ENCODE measurements around the gene BTBD9. TPM values are rescaled to one million over a fixed set of nuclear protein-coding genes. Genes with fewer than 3 reads are reported as not detected.
A peak's percentile ranks its signal among the peaks of the same experiment; 100 is the strongest.

BTBD9 gene
- total RNA-seq, 2 donors from 2014 or later = 26.1 to 31.3 TPM

- ATAC-seq = no peak
- intact Hi-C loops (cut with DNase I, micrococcal nuclease) = no loop called here
- DNase-seq = no peak
Measured at GRCh38 chr6:38159596-38159995, 480.1 kb downstream of the BTBD9 start.

GRCh38 chr6:38158762-38159350, 480.9 kb downstream of the BTBD9 start:
- ATAC-seq (no peak), DNase-seq (no peak)
- intact Hi-C loops (cut with DNase I, micrococcal nuclease) = no loop called here

DNA sequence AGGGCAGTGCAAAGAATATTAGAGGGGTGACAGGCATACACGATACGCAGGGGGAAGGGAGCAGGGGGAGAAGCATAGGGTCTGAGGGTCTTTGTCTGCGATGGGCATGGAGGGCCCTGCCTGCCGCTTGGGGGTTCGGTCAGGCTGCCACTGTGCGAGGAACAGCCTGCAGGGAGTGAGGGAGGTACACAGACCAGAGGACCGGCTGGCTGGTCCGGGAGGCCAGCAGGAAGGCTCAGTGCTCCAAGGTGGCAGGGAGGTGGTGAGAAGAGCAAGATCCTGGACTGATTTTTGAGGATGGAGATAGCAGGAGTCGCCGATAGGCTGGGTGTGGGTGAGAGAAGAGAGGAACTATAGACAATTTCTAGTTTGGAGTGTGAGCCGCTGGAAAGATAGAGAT, 481.8 kb downstream of the BTBD9 start:
- ATAC-seq (no peak), DNase-seq (no peak)
- intact Hi-C loops (cut with DNase I, micrococcal nuclease) = no loop called here

GRCh38 chr6:38156818-38157565, 482.7 kb downstream of the BTBD9 start:
- DNase-seq (no peak), ATAC-seq (peak; percentile 6)
- intact Hi-C loops (cut with DNase I, micrococcal nuclease) = no loop called here

DNA sequence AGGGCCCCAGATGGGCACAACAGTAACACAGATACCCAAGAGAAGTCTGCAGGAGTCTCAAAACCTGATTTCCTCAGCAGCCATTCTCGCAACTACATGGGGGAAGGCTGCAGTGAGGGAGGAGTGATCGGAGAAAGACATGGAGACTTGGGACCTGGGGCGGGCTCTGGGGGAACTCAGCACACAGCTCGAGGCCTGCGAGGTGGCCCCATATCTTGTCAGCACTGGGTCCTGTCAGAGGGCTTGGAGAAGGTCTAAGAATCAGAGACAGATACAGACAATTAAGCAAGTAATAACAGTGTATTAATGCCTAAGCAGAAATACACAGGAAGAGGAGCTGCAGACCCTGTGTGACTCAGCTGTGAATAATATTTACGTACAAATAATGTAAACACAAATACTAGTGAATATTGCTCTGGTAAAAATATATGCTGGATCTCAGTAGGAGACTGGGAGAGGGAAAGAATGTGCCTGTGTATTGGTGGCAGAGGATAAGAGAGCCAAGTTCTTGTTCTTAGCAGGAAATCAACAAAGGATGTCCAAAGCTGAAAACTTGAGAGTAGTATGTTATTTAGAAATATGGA, 484.0 kb downstream of the BTBD9 start:
- intact Hi-C loops (cut with DNase I, micrococcal nuclease) = no loop called here
- DNase-seq (no peak), ATAC-seq (no peak)

GRCh38 chr6:38155144-38155543, 484.6 kb downstream of the BTBD9 start:
- intact Hi-C loops (cut with DNase I, micrococcal nuclease) = no loop called here
- ATAC-seq (no peak), DNase-seq (no peak)

GRCh38 chr6:38154731-38155130, 485.0 kb downstream of the BTBD9 start:
- ATAC-seq = no peak
- intact Hi-C loops (cut with DNase I, micrococcal nuclease) = no loop called here

DNA sequence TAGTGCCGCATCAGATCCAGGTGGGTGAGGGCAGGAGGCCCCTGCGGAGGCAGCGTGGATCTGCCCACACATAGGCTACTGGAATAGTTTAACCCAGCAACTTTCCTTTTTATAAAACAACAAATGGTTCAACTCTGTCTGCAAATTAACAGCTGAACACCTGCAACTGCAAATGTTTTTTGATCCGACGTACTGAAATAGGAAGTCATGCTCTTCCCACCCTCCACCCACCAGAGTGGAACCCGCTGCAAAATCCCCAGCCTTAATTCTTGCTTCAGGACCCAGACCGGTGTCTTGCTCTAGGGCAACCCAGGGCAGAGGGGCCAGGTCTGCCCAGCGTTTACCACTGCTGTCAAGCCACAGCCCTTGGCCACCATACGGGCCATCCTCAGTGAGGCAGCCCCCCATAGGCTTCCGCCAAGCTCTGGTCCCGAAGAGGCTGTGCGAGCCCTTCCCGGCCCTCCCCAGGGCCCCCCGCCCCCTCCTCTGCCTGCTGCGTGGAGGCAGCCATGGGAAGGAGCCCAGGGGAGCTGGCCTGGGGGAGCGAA, 485.9 kb downstream of the BTBD9 start:
- DNase-seq = no peak
- intact Hi-C loops (cut with DNase I, micrococcal nuclease) = no loop called here
- ATAC-seq = no peak

More at GRCh38 chr6:38154731-38155130, 485.0 kb downstream of the BTBD9 start:
- DNase-seq = no peak

DNA sequence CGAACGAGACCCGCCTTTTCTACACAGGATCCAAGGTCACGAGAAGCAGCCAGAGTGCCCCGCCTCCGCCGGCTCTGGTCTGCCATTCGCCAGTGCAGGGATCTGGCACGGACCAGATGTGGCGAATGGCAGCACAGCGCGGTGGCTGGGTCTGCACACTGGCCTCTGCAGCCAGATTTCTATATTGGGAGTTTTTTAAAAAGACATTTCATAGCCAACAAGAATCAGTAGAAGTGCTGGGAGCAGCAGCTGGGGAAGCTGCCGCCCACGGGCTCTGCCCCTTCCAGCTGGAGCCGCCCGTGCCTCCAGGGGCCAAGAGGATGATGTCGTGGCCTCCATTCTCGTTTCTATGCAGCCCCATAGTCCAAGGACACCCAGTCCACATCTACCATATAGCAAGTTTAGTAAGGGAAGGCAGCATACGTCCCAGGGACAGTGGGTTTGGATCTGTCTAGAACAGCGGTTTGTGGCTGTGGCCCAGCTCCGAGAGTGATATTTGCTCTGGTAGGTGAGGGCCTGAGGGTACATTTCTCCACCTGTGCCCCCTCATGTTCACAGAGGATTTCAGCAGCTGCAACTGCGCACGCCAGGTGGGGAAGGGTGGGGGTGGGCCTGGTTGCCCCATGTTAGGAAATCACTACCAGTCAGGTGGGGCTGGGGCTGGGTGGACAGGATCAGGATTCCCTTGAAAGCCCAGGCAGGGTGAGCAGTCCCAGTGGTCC, 486.5 kb downstream of the BTBD9 start:
- intact Hi-C loops (cut with DNase I, micrococcal nuclease) = no loop called here
- DNase-seq (no peak), ATAC-seq (no peak)

DNA sequence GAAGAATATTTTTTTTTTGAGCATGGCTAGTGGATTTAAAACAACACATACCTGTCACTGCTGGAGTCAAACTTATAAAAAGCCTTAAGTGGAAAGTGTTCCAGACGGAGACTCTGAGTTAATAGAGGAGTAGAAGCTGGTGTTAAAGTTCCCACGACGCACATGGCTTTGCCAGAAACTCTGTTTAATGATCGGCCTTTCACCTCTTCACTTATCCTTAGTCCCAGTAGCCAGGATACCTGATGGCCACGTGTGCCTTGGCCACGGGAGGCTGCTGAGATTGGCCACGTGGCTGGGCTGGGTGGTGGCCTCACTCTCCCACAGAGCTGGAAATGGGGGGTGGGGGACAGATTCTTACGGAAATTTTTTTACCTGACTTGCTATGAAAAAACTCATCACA, 487.1 kb downstream of the BTBD9 start:
- DNase-seq (no peak), ATAC-seq (no peak)
- intact Hi-C loops (cut with DNase I, micrococcal nuclease) = no loop called here

GRCh38 chr6:38151580-38152500, 487.9 kb downstream of the BTBD9 start:
- ATAC-seq (no peak), DNase-seq (no peak)
- intact Hi-C loops (cut with DNase I, micrococcal nuclease) = no loop called here

DNA sequence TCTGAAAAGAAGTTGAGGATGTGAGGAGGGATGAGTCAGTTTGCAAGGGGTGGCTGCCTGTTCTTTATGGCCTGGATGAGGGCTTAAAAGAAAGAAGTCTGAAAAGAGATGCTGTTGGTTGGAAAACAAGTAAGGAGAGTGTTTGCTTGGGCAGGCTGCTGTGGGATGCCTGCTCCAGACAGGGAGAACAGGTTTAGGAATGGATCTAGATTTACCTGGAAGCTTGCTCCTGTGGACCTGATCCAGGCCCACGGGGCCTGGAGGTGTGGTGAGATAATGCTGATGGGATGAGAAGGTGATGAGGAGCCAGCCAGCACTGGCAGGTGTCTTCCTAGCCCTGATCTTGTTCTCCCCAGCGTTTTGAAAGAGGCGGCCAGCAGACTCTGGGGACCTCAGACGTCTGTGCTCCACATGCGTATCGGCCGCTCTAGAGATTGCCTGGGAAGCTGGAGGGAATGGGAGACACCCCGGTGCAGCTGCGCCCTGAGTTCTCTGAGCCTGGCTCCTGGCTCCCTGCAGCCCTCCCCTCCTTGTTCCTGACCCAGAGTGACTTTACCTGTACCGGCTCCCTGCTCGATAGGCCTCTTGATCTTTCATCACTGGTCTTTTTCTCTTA, 488.9 kb downstream of the BTBD9 start:
- ATAC-seq = no peak
- intact Hi-C loops (cut with DNase I, micrococcal nuclease) = no loop called here
- DNase-seq = no peak

- no peak for ATAC-seq
- intact Hi-C loops (cut with DNase I, micrococcal nuclease) = no loop called here
- no peak for DNase-seq
Measured at GRCh38 chr6:38150021-38150420, 489.7 kb downstream of the BTBD9 start.

- intact Hi-C loops (cut with DNase I, micrococcal nuclease) = no loop called here
- no peak for DNase-seq
- no peak for ATAC-seq
Measured at GRCh38 chr6:38149531-38149930, 490.2 kb downstream of the BTBD9 start.

DNA sequence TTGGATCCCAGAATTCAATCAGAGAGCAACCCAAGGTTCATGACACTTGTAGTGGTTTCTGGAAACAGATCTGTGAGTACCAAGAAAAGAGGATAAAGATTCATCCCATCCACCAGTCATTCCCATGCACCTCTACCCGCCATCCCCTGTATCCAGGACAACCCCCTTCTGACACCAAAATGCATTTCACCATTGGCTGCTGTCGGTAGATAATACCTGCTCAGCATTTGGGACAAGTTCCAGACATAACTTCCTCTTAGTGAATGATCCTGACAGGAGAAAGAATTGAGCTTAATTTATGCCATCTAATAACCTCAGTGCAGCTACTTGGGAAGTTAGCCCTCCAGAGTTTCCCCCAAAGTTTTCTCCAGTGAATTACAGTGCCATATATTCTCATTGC, 491.1 kb downstream of the BTBD9 start:
- no peak for ATAC-seq
- no peak for DNase-seq
- intact Hi-C loops (cut with DNase I, micrococcal nuclease) = no loop called here

GRCh38 chr6:38146734-38147027, 493.0 kb downstream of the BTBD9 start:
- intact Hi-C loops (cut with DNase I, micrococcal nuclease) = no loop called here
- ATAC-seq (no peak), DNase-seq (no peak)

- intact Hi-C loops (cut with DNase I, micrococcal nuclease) = no loop called here
- no peak for DNase-seq
- no peak for ATAC-seq
Measured at GRCh38 chr6:38146021-38146733, 493.6 kb downstream of the BTBD9 start.

All from left colon (tissue), 2 donors.